Adrenal gland (tissue), 12 donors: ENCODE data around the gene ATP6V1G1. TPM values are rescaled to one million over a fixed set of nuclear protein-coding genes. Genes with fewer than 3 reads are reported as not detected.
A peak's percentile ranks its signal among the peaks of the same experiment; 100 is the strongest.

ENCODE experiments used
- DNase-seq, 7 donors: peaks; one replicate each; pipeline ENCODE4 v3.0.0-alpha.2; 2019 to 2020
- H3K27ac ChIP-seq, 5 donors: fragments of 200-600 bp; sonication (generic) in 4 of 5; 1 replicate in 3 of 5; 2 replicates in 2 of 5; pipeline versions ENCODE4 v1.5.1 to v1.8.0; 2016 to 2020; ENCODE audit warnings: mild to moderate bottlenecking in 1 of 5
- H3K27me3 ChIP-seq: fragments of 200-600 bp; 2 replicates; pipeline ENCODE4 v1.8.0; 2021
- H3K36me3 ChIP-seq, 2 donors: fragments of 200-600 bp; replicated peaks in 1 of 2; 1 replicate in 1 of 2; 2 replicates in 1 of 2; pipeline versions ENCODE4 v1.5.1 to v1.8.0; 2018 to 2022
- H3K4me1 ChIP-seq, 2 donors: fragments of 200-600 bp; replicated peaks in 1 of 2; 1 replicate in 1 of 2; 2 replicates in 1 of 2; pipeline versions ENCODE4 v1.5.1 to v1.8.0; 2018 to 2021
- H3K4me3 ChIP-seq, 4 donors: fragments of 200-600 bp; sonication (generic) in 3 of 4; one replicate each; pipeline ENCODE4 v1.5.1; 2016 to 2018
- H3K9me3 ChIP-seq, 3 donors: fragments of 200-600 bp; sonication (generic) in 1 of 3; replicated peaks in 1 of 3; 1 replicate in 2 of 3; 2 replicates in 1 of 3; pipeline versions ENCODE4 v1.5.1 to v1.8.0; 2016 to 2021
- POLR2A ChIP-seq, 2 donors: fragments of 450-650 bp; IDR thresholded peaks; one replicate each; pipeline ENCODE4 v1.6.1; 2017; ENCODE audit warnings: antibody characterized with exemption in 2 of 2, mild to moderate bottlenecking in 2 of 2, moderate library complexity in 1 of 2
- WGBS, 4 donors: extraction: QIAGEN DNeasy Blood & Tissue Kit in 2 of 4; methylation state at CpG; one replicate each; pipeline versions ENCODE4 v1.1.5 to v1.1.7; 2013 to 2017; 5-methylcytosine and 5-hydroxymethylcytosine counted together
- intact Hi-C, 2 donors: fragments of 100-400 bp; cut with DNase I; formaldehyde crosslinking; loops; one replicate each; pipeline versions ENCODE4 v1.14.1 to v1.15.0; 2022 to 2023
- polyA plus RNA-seq, 3 donors: library from polyadenylated mRNA; stranded (reverse); fragments of 200-250 nt in 2 of 3; fragments of 350-450 nt in 1 of 3; fragmentation: Illumina TruSeq in 1 of 3; extraction: RNeasy Lipid Tissue Mini Kit (QIAGEN cat#74804) in 1 of 3; gene quantifications; one replicate each; pipeline ENCODE4 v1.2.3, GENCODE V29; 2013 to 2014
- total RNA-seq, 9 donors: library from RNA; depleted of rRNA in 4 of 9; stranded (reverse); fragments of >200 nt in 4 of 9; fragments of 120-200 nt in 1 of 9; fragmentation: NEBNext Ultra II Directional in 1 of 9; extraction: Animal tissue kit (Norgen Biotek cat#: 25700) in 1 of 9; gene quantifications; one replicate each; pipeline versions ENCODE4 v1.1.0 to v1.2.4, GENCODE V29; 2013 to 2023
- TF ChIP-seq, protein P1 (sequence below), 6 experiments: fragments of 450-650 bp in 4 of 6; fragments of 200-600 bp in 2 of 6; sonication (generic) in 1 of 6; IDR thresholded peaks; 1 replicate in 5 of 6; 2 replicates in 1 of 6; pipeline versions ENCODE4 v1.5.1 to v1.8.0; 2016 to 2021; ENCODE audit warnings: antibody characterized with exemption in 6 of 6, mild to moderate bottlenecking in 2 of 6, moderate library complexity in 1 of 6
- donor health status: healthy with polysubstance abuse.
- donor health status: Bipolar disorder and iron deficiency.
- donor health status: DM: yes; HTN: yes; CAD: no.
- donor health status: DM: no; HTN: no; CAD: no.
- donor health status: DM: no; HTN: no; CAD: no.
- donor health status: DM: yes; HTN: yes; CAD: no.

The ATP6V1G1 gene
- total and polyA plus RNA-seq, 12 donors, result 109 to 375 (median 182) TPM

DNA sequence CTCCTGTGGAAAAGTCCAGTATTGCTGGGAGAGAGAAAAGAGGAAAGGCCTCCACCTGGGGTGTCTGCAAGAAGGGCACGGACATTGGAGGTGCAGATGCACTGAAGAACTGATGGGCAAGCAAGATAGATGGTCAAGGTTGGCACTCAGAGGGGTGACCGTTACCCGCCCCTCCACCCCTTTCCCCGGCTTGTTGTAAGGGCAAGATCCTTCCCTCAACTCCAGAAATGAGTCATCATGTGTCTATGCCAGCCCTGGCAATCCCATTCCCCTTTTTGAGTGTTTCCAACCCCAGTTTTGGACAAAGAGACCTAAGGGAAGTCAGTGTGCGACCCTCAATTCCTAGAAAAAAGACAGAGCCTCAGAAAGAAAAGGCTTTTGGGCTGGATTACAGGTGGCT lies 34.9 kb upstream of the ATP6V1G1 start:
- Histone ChIP-seq H3K27me3 (no peaks in the 10 kb centered on the region), H3K9me3 (no peaks in the 10 kb centered on the region), H3K36me3 (no peaks in the 10 kb centered on the region), H3K27ac (peak overlapping the region in 4 of 5 donors; percentile 54 to 84 (median 76)), H3K4me3 (no peak overlapping the region), H3K4me1 (peaks cover 6 to 14% of the 10 kb centered on the region in 2 donors)
- intact Hi-C loops, result no loop called here
- WGBS, 4 donors, result 69 to 72% (median 70%) methylated on average over 5 of the region's 5 CpGs
- TF ChIP-seq POLR2A (IDR thresholded peaks at IDR 0.05), result no peak
- TF ChIP-seq, protein P1, sequence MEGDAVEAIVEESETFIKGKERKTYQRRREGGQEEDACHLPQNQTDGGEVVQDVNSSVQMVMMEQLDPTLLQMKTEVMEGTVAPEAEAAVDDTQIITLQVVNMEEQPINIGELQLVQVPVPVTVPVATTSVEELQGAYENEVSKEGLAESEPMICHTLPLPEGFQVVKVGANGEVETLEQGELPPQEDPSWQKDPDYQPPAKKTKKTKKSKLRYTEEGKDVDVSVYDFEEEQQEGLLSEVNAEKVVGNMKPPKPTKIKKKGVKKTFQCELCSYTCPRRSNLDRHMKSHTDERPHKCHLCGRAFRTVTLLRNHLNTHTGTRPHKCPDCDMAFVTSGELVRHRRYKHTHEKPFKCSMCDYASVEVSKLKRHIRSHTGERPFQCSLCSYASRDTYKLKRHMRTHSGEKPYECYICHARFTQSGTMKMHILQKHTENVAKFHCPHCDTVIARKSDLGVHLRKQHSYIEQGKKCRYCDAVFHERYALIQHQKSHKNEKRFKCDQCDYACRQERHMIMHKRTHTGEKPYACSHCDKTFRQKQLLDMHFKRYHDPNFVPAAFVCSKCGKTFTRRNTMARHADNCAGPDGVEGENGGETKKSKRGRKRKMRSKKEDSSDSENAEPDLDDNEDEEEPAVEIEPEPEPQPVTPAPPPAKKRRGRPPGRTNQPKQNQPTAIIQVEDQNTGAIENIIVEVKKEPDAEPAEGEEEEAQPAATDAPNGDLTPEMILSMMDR (IDR thresholded peaks at IDR 0.05), result no peak
- DNase-seq, result peak in 3 of 7 donors; percentile 24 to 39 (median 33)

DNA sequence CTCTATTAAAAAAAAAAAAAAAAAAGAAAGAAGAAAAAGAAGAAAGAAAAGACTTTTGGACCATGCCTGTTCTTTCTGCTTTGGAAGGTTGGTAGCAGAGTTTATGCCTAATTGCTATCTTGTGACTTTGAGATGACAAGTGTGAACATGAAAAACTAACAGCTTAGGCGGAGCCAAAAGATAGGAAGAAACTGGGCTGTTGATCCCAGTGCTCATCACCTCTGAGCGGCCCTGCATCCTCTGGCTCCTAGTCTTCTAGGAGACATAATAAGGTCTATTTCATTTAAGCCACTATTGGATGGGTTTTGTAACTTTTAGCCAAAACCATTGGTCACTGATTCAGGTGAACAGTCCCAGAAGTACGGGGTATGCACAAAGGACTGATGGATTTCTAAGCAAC lies 34.4 kb upstream of the ATP6V1G1 start:
- Histone ChIP-seq H3K36me3 (no peaks in the 10 kb centered on the region), H3K4me3 (no peak overlapping the region), H3K4me1 (peaks cover 6 to 14% of the 10 kb centered on the region in 2 donors), H3K27ac (no peak overlapping the region), H3K27me3 (no peaks in the 10 kb centered on the region), H3K9me3 (no peaks in the 10 kb centered on the region)
- 92 to 100% (median 97%) methylated on average over 3 of the region's 3 CpGs for WGBS, 4 donors
- no peak for DNase-seq
- TF ChIP-seq POLR2A (IDR thresholded peaks at IDR 0.05), result no peak
- TF ChIP-seq, protein P1 (IDR thresholded peaks at IDR 0.05), result no peak
- intact Hi-C loops, result no loop called here

DNA sequence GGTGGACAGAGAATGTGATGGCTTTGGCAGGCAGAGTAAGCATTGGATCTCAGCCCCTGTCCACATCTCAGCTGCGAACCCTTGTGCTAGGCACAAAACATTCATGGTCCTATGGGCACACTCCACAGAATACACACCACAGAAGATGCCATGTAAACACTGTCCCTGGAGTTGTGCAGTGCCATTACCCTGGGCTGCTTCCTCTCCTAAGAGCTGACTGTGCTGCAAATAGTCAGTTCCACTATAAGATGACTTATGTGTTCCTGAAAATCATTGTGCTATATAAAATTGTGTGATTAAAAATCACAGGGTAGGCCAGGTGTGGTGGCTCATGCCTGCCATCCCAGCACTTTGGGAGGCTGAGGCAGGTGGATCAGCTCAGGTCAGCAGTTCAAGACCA lies 31.9 kb upstream of the ATP6V1G1 start:
- Histone ChIP-seq H3K9me3 (no peaks in the 10 kb centered on the region), H3K4me1 (peaks cover 6 to 14% of the 10 kb centered on the region in 2 donors), H3K27me3 (no peaks in the 10 kb centered on the region), H3K4me3 (no peak overlapping the region), H3K27ac (no peak overlapping the region), H3K36me3 (no peaks in the 10 kb centered on the region)
- WGBS, 4 donors, result 88 to 98% (median 89%) methylated on average over 1 of the region's 1 CpG
- intact Hi-C loops, result no loop called here
- no peak for DNase-seq
- TF ChIP-seq POLR2A (IDR thresholded peaks at IDR 0.05), result no peak
- TF ChIP-seq, protein P1 (IDR thresholded peaks at IDR 0.05), result no peak

DNA sequence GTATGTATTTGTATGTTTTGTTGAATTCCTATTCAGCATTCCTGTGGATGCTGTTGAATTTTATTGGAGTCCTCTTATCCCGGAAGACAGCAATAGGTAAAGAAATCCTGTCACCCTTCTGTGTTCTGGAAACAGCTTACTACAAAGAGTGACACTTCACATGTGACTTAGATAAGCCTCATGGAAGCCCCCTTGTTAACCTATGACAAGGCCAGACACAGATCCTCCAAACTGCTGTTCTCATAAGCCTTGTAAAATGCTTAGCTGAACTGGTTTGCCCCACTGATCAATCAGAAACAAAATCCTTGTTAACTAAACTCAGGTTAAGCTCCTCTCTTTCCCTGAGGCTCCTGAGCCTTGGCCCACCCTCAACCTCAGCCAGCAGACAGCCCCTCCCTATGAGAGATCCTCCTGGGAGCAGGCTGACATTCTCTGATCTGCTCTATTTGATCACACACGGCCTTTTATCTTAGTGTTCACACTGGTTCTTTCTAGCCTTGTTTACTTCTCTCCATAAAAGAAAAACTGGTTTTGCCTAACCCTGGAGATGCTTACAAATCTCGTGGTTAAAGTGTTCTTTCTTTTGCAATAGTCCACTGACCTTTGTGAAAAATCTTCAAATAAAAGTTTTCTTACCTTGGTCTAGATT lies 29.4 kb upstream of the ATP6V1G1 start:
- WGBS, 4 donors, result 42 to 53% (median 48%) methylated on average over 3 of the region's 3 CpGs
- intact Hi-C loops, result no loop called here

More for the DNA sequence above, 29.4 kb upstream of the ATP6V1G1 start:
- DNase-seq, result no peak
- H3K4me3 ChIP-seq, result no peak overlapping the region
- no peaks in the 10 kb centered on the region for H3K27me3 ChIP-seq
- TF ChIP-seq, protein P1 (IDR thresholded peaks at IDR 0.05), result no peak
- TF ChIP-seq POLR2A (IDR thresholded peaks at IDR 0.05), result no peak
- H3K9me3 ChIP-seq, result no peaks in the 10 kb centered on the region
- no peaks in the 10 kb centered on the region for H3K36me3 ChIP-seq
- H3K4me1 ChIP-seq, result no peaks in the 10 kb centered on the region
- H3K27ac ChIP-seq, result no peak overlapping the region
